Measurements from ENCODE around the gene WDR46. TPM values are rescaled to one million over a fixed set of nuclear protein-coding genes. Genes with fewer than 3 reads are reported as not detected.

The WDR46 gene
- total and polyA plus RNA-seq, 12 donors: 44.0 to 139 (median 57.7) TPM

- peaks cover 3 to 24% of the 10 kb centered on the region in 2 donors for H3K4me1 ChIP-seq (replicated peaks in 1 of 2)
- intact Hi-C loops (cut with DNase I): no loop called here
- H3K4me3 ChIP-seq: no peak overlapping the region
- 51 to 100% (median 61%) methylated on average over 1 to 5 of the region's 5 CpGs for WGBS, 4 donors
- peak overlapping the region in 1 of 5 donors; percentile 7 for H3K27ac ChIP-seq
- peaks cover 0 to 64% of the 10 kb centered on the region in 2 donors for H3K36me3 ChIP-seq (replicated peaks in 1 of 2)
- TF ChIP-seq CTCF (IDR thresholded peaks at IDR 0.05) (peak in 5 of 6 experiments; percentile 22 to 45 (median 42)), POLR2A (IDR thresholded peaks at IDR 0.05) (no peak)
- no peaks in the 10 kb centered on the region for H3K9me3 ChIP-seq (replicated peaks in 1 of 3)
- peak in 2 of 7 donors; percentile 22 to 42 for DNase-seq
- H3K27me3 ChIP-seq: no peaks in the 10 kb centered on the region
Measured at GRCh38 chr6:33279971-33280511, 9.0 kb downstream of the WDR46 start.

- intact Hi-C loops (cut with DNase I): no loop called here
- TF ChIP-seq POLR2A (IDR thresholded peaks at IDR 0.05) (no peak), CTCF (IDR thresholded peaks at IDR 0.05) (no peak)
- H3K27me3 ChIP-seq: no peaks in the 10 kb centered on the region
- no peaks in the 10 kb centered on the region for H3K9me3 ChIP-seq (replicated peaks in 1 of 3)
- H3K4me3 ChIP-seq: no peak overlapping the region
- WGBS, 4 donors: 52 to 75% (median 69%) methylated on average over 8 to 13 of the region's 13 CpGs
- peaks cover 0 to 64% of the 10 kb centered on the region in 2 donors for H3K36me3 ChIP-seq (replicated peaks in 1 of 2)
- no peak for DNase-seq
- no peak overlapping the region for H3K27ac ChIP-seq
- H3K4me1 ChIP-seq (replicated peaks in 1 of 2): peaks cover 9 to 31% of the 10 kb centered on the region in 2 donors
Measured at GRCh38 chr6:33279257-33279695, 9.8 kb downstream of the WDR46 start.

- Histone ChIP-seq H3K27ac (no peak overlapping the region), H3K36me3 (replicated peaks in 1 of 2) (peaks cover 0 to 64% of the 10 kb centered on the region in 2 donors), H3K9me3 (replicated peaks in 1 of 3) (no peaks in the 10 kb centered on the region), H3K4me3 (no peak overlapping the region), H3K4me1 (replicated peaks in 1 of 2) (peaks cover 13 to 36% of the 10 kb centered on the region in 2 donors), H3K27me3 (no peaks in the 10 kb centered on the region)
- WGBS, 4 donors: 83 to 94% (median 93%) methylated on average over 3 of the region's 3 CpGs
- DNase-seq: no peak
- TF ChIP-seq CTCF (IDR thresholded peaks at IDR 0.05) (no peak), POLR2A (IDR thresholded peaks at IDR 0.05) (no peak)
- intact Hi-C loops (cut with DNase I): no loop called here
Measured at GRCh38 chr6:33278810-33279209, 10.2 kb downstream of the WDR46 start.

- Histone ChIP-seq H3K27me3 (no peaks in the 10 kb centered on the region), H3K4me3 (no peak overlapping the region), H3K9me3 (replicated peaks in 1 of 3) (no peaks in the 10 kb centered on the region), H3K27ac (peak overlapping the region in 2 of 5 donors; percentile 89 to 99), H3K36me3 (replicated peaks in 1 of 2) (peaks cover 0 to 63% of the 10 kb centered on the region in 2 donors), H3K4me1 (replicated peaks in 1 of 2) (peaks cover 14 to 41% of the 10 kb centered on the region in 2 donors)
- intact Hi-C loops (cut with DNase I): no loop called here
- DNase-seq: no peak
- TF ChIP-seq CTCF (IDR thresholded peaks at IDR 0.05): no peak
- no peak for TF ChIP-seq POLR2A (IDR thresholded peaks at IDR 0.05)
- WGBS, 4 donors: 81 to 88% (median 85%) methylated on average over 7 to 9 of the region's 9 CpGs
Measured at GRCh38 chr6:33278392-33278741, 10.7 kb downstream of the WDR46 start.
